Fibroblast of lung (primary cell): ENCODE results near the gene MYBPC1.

Experiments used
- EZH2 ChIP-seq: IDR thresholded peaks from 2 replicates; pipeline ENCODE4 v1.5.1; 2012; ENCODE audit warnings: low read length, control low read depth, mild to moderate bottlenecking; ENCODE audit errors: missing control alignments
- TF ChIP-seq, protein P1 (sequence below), 2 donors: IDR thresholded peaks in 1 of 2; conservative IDR thresholded peaks in 1 of 2; 1 replicate in 1 of 2; 2 replicates in 1 of 2; pipeline ENCODE4 v1.5.1; 2011 to 2012; ENCODE audit warnings: low read length in 2 of 2, control low read depth in 1 of 2, inconsistent platforms in 1 of 2, low read depth in 1 of 2, mild to moderate bottlenecking in 1 of 2

DNA sequence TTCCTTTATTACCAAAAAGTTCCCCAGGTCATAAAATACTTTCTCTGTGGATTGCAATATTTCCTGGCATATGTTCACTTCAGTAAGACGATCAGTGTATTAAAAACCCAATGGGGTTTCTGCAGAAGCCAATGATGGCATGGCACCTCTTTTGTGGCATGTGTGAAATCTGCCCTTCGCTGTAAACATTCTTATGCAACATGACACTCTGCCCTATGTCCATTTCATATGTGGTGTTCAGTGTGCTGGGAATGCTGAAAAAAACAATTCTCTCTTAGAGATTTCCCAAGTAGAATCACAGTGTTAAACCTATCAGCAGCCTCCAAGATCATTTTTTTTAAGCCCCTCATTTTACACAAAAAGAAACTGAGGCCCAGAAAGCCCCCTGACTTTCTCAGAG lies 2.3 kb upstream of the MYBPC1 start:
- TF ChIP-seq, protein P1, sequence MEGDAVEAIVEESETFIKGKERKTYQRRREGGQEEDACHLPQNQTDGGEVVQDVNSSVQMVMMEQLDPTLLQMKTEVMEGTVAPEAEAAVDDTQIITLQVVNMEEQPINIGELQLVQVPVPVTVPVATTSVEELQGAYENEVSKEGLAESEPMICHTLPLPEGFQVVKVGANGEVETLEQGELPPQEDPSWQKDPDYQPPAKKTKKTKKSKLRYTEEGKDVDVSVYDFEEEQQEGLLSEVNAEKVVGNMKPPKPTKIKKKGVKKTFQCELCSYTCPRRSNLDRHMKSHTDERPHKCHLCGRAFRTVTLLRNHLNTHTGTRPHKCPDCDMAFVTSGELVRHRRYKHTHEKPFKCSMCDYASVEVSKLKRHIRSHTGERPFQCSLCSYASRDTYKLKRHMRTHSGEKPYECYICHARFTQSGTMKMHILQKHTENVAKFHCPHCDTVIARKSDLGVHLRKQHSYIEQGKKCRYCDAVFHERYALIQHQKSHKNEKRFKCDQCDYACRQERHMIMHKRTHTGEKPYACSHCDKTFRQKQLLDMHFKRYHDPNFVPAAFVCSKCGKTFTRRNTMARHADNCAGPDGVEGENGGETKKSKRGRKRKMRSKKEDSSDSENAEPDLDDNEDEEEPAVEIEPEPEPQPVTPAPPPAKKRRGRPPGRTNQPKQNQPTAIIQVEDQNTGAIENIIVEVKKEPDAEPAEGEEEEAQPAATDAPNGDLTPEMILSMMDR (conservative IDR thresholded peaks at IDR 0.05 in 1 of 2, IDR thresholded peaks at IDR 0.05 in 1 of 2; ENCODE audit: low read depth in 1 of 2, low read length in 2 of 2), result no peak
- no peak for TF ChIP-seq EZH2
